SH-SY5Y (cell line): ENCODE measurements around the gene FFAR1.

Experiments used
- GATA2 ChIP-seq: IDR thresholded peaks from 2 replicates; pipeline ENCODE4 v1.6.1; 2011; ENCODE audit warnings: mild to moderate bottlenecking, low read depth, low read length
- GATA3 ChIP-seq: IDR thresholded peaks from 2 replicates; pipeline ENCODE4 v1.6.1; 2011; ENCODE audit warnings: low read depth, mild to moderate bottlenecking, low read length, moderate library complexity

DNA sequence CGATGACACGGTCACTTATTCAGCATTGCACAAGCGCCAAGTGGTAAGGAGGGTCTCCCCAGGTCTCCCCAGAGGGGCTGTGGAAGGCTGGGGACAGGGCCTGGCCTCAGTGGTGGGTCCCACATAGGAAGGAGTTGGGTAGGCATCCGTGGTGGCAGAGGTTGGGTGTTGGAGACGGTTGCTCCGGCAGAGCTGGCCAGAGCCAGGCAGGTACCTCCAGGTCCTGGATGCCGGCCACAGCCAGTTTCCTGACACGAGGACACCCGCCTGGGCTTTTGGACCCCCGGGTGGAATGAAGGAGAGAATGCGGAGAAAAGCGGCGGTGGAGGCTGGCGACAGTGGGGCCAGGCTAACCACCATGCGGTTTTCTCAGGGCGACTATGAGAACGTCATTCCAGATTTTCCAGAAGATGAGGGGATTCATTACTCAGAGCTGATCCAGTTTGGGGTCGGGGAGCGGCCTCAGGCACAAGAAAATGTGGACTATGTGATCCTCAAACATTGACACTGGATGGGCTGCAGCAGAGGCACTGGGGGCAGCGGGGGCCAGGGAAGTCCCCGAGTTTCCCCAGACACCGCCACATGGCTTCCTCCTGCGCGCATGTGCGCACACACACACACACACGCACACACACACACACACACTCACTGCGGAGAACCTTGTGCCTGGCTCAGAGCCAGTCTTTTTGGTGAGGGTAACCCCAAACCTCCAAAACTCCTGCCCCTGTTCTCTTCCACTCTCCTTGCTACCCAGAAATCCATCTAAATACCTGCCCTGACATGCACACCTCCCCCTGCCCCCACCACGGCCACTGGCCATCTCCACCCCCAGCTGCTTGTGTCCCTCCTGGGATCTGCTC lies 1.3 kb upstream of the FFAR1 start:
- TF ChIP-seq GATA2 = no peak
- no peak for TF ChIP-seq GATA3
